ENCODE results near the gene KCNIP2. TPM values are rescaled to one million over a fixed set of nuclear protein-coding genes. Genes with fewer than 3 reads are reported as not detected.
A peak's percentile ranks its signal among the peaks of the same experiment; 100 is the strongest.

KCNIP2 gene
- total RNA-seq, 1 donor from 2014 or later, result 5.5 TPM

- Mint-ChIP-seq H3K27ac (peak overlapping the region; percentile 93), H3K4me1 (ENCODE audit: low read depth) (peaks cover 15% of the 10 kb centered on the region), H3K36me3 (ENCODE audit: insufficient read depth) (no peaks in the 10 kb centered on the region), H3K27me3 (no peaks in the 10 kb centered on the region), H3K9me3 (ENCODE audit: low read depth) (no peaks in the 10 kb centered on the region), H3K4me3 (ENCODE audit: low read depth) (peak overlapping the region; percentile 76)
- DNase-seq (ENCODE audit: low spot score, unreplicated experiment), result peak; percentile 77
- TF ChIP-seq CTCF (IDR thresholded peaks at IDR 0.05; ENCODE audit: unreplicated experiment), result no peak
These were observed 13.1 kb downstream of the KCNIP2 start for GRCh38 chr10:101830322-101831168.

- no peaks in the 10 kb centered on the region for H3K9me3 Mint-ChIP-seq (ENCODE audit: low read depth)
- no peaks in the 10 kb centered on the region for H3K36me3 Mint-ChIP-seq (ENCODE audit: insufficient read depth)
- H3K4me3 Mint-ChIP-seq (ENCODE audit: low read depth), result peak overlapping the region; percentile 76
- no peaks in the 10 kb centered on the region for H3K27me3 Mint-ChIP-seq
- H3K27ac Mint-ChIP-seq, result peak overlapping the region; percentile 93
- peak; percentile 43 for DNase-seq (ENCODE audit: low spot score, unreplicated experiment)
- peaks cover 11% of the 10 kb centered on the region for H3K4me1 Mint-ChIP-seq (ENCODE audit: low read depth)
- TF ChIP-seq CTCF (IDR thresholded peaks at IDR 0.05; ENCODE audit: unreplicated experiment), result no peak
These were observed 13.9 kb downstream of the KCNIP2 start for GRCh38 chr10:101829561-101830315.

- no peak for TF ChIP-seq CTCF (IDR thresholded peaks at IDR 0.05; ENCODE audit: unreplicated experiment)
- Mint-ChIP-seq H3K27ac (no peak overlapping the region), H3K27me3 (no peaks in the 10 kb centered on the region), H3K4me1 (ENCODE audit: low read depth) (peaks cover 11% of the 10 kb centered on the region), H3K4me3 (ENCODE audit: low read depth) (no peak overlapping the region), H3K36me3 (ENCODE audit: insufficient read depth) (no peaks in the 10 kb centered on the region), H3K9me3 (ENCODE audit: low read depth) (no peaks in the 10 kb centered on the region)
- no peak for DNase-seq (ENCODE audit: low spot score, unreplicated experiment)
These were observed 14.6 kb downstream of the KCNIP2 start for GRCh38 chr10:101828766-101829551.

- no peak for TF ChIP-seq CTCF (IDR thresholded peaks at IDR 0.05; ENCODE audit: unreplicated experiment)
- Mint-ChIP-seq H3K27ac (no peak overlapping the region), H3K4me3 (ENCODE audit: low read depth) (no peak overlapping the region), H3K4me1 (ENCODE audit: low read depth) (peaks cover 11% of the 10 kb centered on the region), H3K36me3 (ENCODE audit: insufficient read depth) (no peaks in the 10 kb centered on the region), H3K27me3 (no peaks in the 10 kb centered on the region), H3K9me3 (ENCODE audit: low read depth) (no peaks in the 10 kb centered on the region)
- no peak for DNase-seq (ENCODE audit: low spot score, unreplicated experiment)
These were observed 15.5 kb downstream of the KCNIP2 start for GRCh38 chr10:101827919-101828600.

Data from progenitor cell of endocrine pancreas (in vitro differentiated cells).